ENCODE results near the gene MCOLN2.
"Not testable (repeated sequence)": the region's sequence is repeated elsewhere in the genome, so short reads cannot be mapped to it uniquely, and the experiment has no call there.

MCOLN2 gene

GRCh38 chr1:85027242-85027983 is 30.5 kb upstream of the MCOLN2 start:
- no peak for TF ChIP-seq CTCF (IDR thresholded peaks at IDR 0.05; ENCODE audit: low read depth, low read length)
- Histone ChIP-seq H3K4me3 (ENCODE audit: low read depth, low read length) (no peak overlapping the region), H3K27me3 (no peaks in the 10 kb centered on the region), H3K36me3 (no peaks in the 10 kb centered on the region), H3K4me1 (no peaks in the 10 kb centered on the region), H3K9me3 (no peaks in the 10 kb centered on the region)
- no peak for DNase-seq

GRCh38 chr1:85025940-85026339 is 29.0 kb upstream of the MCOLN2 start:
- Histone ChIP-seq H3K4me3 (ENCODE audit: low read depth, low read length) (no peak overlapping the region), H3K27me3 (no peaks in the 10 kb centered on the region), H3K4me1 (no peaks in the 10 kb centered on the region), H3K36me3 (no peaks in the 10 kb centered on the region), H3K9me3 (no peaks in the 10 kb centered on the region)
- DNase-seq = no peak
- TF ChIP-seq CTCF (IDR thresholded peaks at IDR 0.05; ENCODE audit: low read depth, low read length) = no peak

- H3K4me1 ChIP-seq = no peaks in the 10 kb centered on the region
- no peak for DNase-seq
- no peaks in the 10 kb centered on the region for H3K27me3 ChIP-seq
- no peaks in the 10 kb centered on the region for H3K36me3 ChIP-seq
- no peak overlapping the region for H3K4me3 ChIP-seq (ENCODE audit: low read depth, low read length)
- TF ChIP-seq CTCF (IDR thresholded peaks at IDR 0.05; ENCODE audit: low read depth, low read length) = no peak
- H3K9me3 ChIP-seq = no peaks in the 10 kb centered on the region
These were observed 27.8 kb upstream of the MCOLN2 start for GRCh38 chr1:85024736-85025135.

- TF ChIP-seq CTCF (IDR thresholded peaks at IDR 0.05; ENCODE audit: low read depth, low read length) = no peak
- H3K27me3 ChIP-seq = no peaks in the 10 kb centered on the region
- DNase-seq = no peak
- no peak overlapping the region for H3K4me3 ChIP-seq (ENCODE audit: low read depth, low read length)
- no peaks in the 10 kb centered on the region for H3K36me3 ChIP-seq
- H3K9me3 ChIP-seq = no peaks in the 10 kb centered on the region
- no peaks in the 10 kb centered on the region for H3K4me1 ChIP-seq
These were observed 25.8 kb upstream of the MCOLN2 start for GRCh38 chr1:85022700-85023099.

GRCh38 chr1:85019994-85020393 is 23.1 kb upstream of the MCOLN2 start:
- Histone ChIP-seq H3K36me3 (no peaks in the 10 kb centered on the region), H3K27me3 (no peaks in the 10 kb centered on the region), H3K9me3 (no peaks in the 10 kb centered on the region), H3K4me3 (ENCODE audit: low read depth, low read length) (no peak overlapping the region), H3K4me1 (no peaks in the 10 kb centered on the region)
- DNase-seq = no peak
- TF ChIP-seq CTCF (IDR thresholded peaks at IDR 0.05; ENCODE audit: low read depth, low read length) = no peak

GRCh38 chr1:85015826-85016225 is 18.9 kb upstream of the MCOLN2 start:
- H3K36me3 ChIP-seq = no peaks in the 10 kb centered on the region
- no peaks in the 10 kb centered on the region for H3K27me3 ChIP-seq
- no peak for DNase-seq
- H3K4me1 ChIP-seq = no peaks in the 10 kb centered on the region
- no peak overlapping the region for H3K4me3 ChIP-seq (ENCODE audit: low read depth, low read length)
- no peak for TF ChIP-seq CTCF (IDR thresholded peaks at IDR 0.05; ENCODE audit: low read depth, low read length)
- H3K9me3 ChIP-seq = no peaks in the 10 kb centered on the region

GRCh38 chr1:85005641-85006040 is 8.7 kb upstream of the MCOLN2 start:
- DNase-seq; H3K27me3 ChIP-seq; H3K9me3 ChIP-seq; H3K4me1 ChIP-seq; H3K4me3 ChIP-seq (ENCODE audit: low read depth, low read length); H3K36me3 ChIP-seq: not testable (repeated sequence)

Data from BE2C (cell line).